Esophagus squamous epithelium (tissue), 4 donors: ENCODE measurements around the gene SCAF8.

Source experiments
- POLR2A ChIP-seq, 4 donors: fragments of 450-650 bp; IDR thresholded peaks; one replicate each; pipeline ENCODE4 v1.6.1; 2017; ENCODE audit warnings: antibody characterized with exemption in 4 of 4, mild to moderate bottlenecking in 4 of 4, moderate library complexity in 3 of 4
- TF ChIP-seq, protein P1 (sequence below), 6 experiments: fragments of 450-650 bp in 4 of 6; fragments of 200-600 bp in 2 of 6; sonication (generic) in 2 of 6; IDR thresholded peaks; one replicate each; pipeline ENCODE4 v1.5.1; 2016 to 2019; ENCODE audit warnings: antibody characterized with exemption in 6 of 6, mild to moderate bottlenecking in 4 of 6, moderate library complexity in 4 of 6

DNA sequence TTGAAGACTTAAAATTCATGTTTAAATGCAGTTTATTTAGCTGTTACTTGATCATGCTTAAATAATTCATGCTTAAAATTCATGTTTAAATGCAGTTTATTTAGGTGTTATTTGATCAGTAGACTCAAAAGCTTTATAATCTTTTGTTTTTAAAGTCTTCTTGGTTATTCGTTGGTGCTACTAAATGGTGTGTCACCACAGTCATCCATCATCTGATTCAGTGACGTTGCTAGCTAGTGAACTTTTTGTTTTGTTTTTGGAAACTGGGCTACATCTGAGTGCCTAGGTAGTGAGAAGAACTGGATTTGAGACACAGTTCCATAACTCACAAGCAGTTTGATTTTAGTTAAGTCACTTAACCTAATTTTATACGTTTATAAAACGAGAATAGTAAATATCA lies 20.9 kb downstream of the SCAF8 start:
- no peak for TF ChIP-seq POLR2A (IDR thresholded peaks at IDR 0.05)
- TF ChIP-seq, protein P1, sequence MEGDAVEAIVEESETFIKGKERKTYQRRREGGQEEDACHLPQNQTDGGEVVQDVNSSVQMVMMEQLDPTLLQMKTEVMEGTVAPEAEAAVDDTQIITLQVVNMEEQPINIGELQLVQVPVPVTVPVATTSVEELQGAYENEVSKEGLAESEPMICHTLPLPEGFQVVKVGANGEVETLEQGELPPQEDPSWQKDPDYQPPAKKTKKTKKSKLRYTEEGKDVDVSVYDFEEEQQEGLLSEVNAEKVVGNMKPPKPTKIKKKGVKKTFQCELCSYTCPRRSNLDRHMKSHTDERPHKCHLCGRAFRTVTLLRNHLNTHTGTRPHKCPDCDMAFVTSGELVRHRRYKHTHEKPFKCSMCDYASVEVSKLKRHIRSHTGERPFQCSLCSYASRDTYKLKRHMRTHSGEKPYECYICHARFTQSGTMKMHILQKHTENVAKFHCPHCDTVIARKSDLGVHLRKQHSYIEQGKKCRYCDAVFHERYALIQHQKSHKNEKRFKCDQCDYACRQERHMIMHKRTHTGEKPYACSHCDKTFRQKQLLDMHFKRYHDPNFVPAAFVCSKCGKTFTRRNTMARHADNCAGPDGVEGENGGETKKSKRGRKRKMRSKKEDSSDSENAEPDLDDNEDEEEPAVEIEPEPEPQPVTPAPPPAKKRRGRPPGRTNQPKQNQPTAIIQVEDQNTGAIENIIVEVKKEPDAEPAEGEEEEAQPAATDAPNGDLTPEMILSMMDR (IDR thresholded peaks at IDR 0.05): no peak
